HAP-1 (cell line): ENCODE measurements around the gene CDC34.
A peak's percentile ranks its signal among the peaks of the same experiment; 100 is the strongest.

Source experiments
- DNase-seq, 2 experiments: peaks; one replicate each; pipeline ENCODE4 v3.0.0-alpha.2; 2016 to 2020; ENCODE audit warnings: low spot score in 2 of 2
- H3K27me3 ChIP-seq: fragments of 250-450 bp; sonication (Bioruptor Pico); 2 replicates; pipeline ENCODE4 v1.5.1; 2020; ENCODE audit warnings: low read depth, mild to moderate bottlenecking, moderate library complexity
- H3K36me3 ChIP-seq: fragments of 250-450 bp; sonication (Bioruptor Pico); replicated peaks from 2 replicates; pipeline ENCODE4 v1.5.1; 2020; ENCODE audit warnings: mild to moderate bottlenecking
- H3K4me1 ChIP-seq: fragments of 250-450 bp; sonication (Bioruptor Pico); 2 replicates; pipeline ENCODE4 v1.5.1; 2020; ENCODE audit warnings: mild to moderate bottlenecking
- H3K4me3 ChIP-seq: fragments of 250-450 bp; sonication (Bioruptor Pico); 2 replicates; pipeline ENCODE4 v1.5.1; 2020; ENCODE audit warnings: mild to moderate bottlenecking, moderate library complexity
- H3K9me3 ChIP-seq: fragments of 250-450 bp; sonication (Bioruptor Pico); 2 replicates; pipeline ENCODE4 v1.5.1; 2020; ENCODE audit warnings: mild to moderate bottlenecking, moderate library complexity
- in situ Hi-C: fragments of 300-500 bp; cut with MboI; formaldehyde crosslinking; loops from 3 replicates; pipeline ENCODE4 v1.14.3; 2020; ENCODE audit warnings: low sequenced_read_pairs, inconsistent platforms, mixed read lengths

CDC34 gene, protein sequence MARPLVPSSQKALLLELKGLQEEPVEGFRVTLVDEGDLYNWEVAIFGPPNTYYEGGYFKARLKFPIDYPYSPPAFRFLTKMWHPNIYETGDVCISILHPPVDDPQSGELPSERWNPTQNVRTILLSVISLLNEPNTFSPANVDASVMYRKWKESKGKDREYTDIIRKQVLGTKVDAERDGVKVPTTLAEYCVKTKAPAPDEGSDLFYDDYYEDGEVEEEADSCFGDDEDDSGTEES

DNA sequence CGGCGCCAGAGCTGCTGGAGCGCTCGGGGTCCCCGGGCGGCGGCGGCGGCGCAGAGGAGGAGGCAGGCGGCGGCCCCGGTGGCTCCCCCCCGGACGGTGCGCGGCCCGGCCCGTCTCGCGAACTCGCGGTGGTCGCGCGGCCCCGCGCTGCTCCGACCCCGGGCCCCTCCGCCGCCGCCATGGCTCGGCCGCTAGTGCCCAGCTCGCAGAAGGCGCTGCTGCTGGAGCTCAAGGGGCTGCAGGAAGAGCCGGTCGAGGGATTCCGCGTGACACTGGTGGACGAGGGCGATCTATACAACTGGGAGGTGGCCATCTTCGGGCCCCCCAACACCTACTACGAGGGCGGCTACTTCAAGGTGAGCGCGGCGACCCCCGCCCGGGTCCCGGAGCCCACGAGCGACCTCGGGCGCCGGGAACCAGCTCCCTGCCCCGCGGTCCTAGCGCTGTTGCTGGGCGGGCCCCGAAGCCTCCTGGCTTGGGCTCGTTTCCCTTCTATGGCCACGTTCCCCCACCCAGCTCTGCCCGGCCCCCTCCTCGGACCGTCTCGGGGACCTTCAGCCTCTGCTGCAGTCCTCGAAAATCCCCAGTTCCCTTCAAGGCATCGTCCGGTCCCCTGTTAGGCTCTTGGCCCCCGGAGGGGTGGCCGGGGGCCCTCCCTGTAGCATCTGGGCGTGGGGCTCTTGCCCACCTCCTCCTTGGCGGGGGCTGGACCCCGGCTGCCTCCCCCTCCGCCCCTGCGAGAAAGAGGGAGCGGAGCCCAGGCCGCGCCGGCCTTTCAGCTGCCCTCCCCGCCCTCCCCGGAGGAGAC lies at the start of gene CDC34:
CDC34 (plus strand) TSS at position 8 of the 808 bp plus-strand sequence; CDS start at position 180, 172 bp downstream.
- H3K9me3 ChIP-seq, result no peaks in the 10 kb centered on the region
- in situ Hi-C loops, result no loop called here
- no peaks in the 10 kb centered on the region for H3K27me3 ChIP-seq
- no peak for DNase-seq
- peaks cover 31% of the 10 kb centered on the region for H3K36me3 ChIP-seq
- peaks cover 9% of the 10 kb centered on the region for H3K4me1 ChIP-seq
- H3K4me3 ChIP-seq, result peak within 1 kb of the TSS; percentile 96

DNA sequence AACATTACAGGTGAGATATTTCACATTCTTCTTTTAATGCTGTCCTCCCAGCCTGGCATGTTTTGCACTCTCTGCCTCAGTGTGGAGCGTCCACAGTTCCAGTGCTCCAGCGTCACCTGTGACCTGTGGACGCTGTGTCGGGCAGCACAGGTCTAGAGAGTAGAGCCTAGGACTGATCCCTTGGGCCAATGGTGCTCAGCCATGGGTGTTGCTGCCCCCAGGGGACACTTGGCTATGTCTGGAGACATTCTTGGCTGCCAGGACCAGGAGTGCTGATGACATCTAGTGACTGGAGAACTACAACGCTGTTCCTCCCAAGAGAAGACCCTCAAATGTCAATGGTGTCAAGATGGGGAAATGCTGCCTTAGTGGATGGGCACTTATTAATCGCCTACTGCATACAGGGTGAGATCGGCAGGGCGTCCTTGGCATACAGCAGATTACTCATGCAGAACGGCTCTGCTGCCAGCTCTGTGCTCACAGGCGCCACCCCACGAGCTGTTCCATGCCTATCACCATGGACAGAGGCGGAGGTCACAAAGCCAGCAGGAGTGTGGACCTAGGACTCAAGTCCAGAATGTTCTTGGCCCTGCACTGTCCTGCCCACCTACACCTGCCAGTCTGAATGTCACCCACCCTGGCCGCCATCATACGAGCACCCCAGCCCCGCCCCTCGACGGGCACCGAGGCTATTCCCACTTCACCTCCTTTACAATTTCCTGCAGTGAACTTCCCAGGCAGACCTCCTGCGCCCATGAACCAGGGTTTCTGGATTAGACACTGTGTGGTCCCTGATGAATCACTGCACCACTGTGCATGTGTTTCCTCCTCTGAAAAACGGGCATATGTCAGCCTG lies 49.1 kb upstream of the CDC34 start:
- no peaks in the 10 kb centered on the region for H3K36me3 ChIP-seq
- no peak for DNase-seq
- H3K9me3 ChIP-seq, result no peaks in the 10 kb centered on the region
- in situ Hi-C loops, result no loop called here
- peaks cover 4% of the 10 kb centered on the region; the same call in 1 of the 2 replicates for H3K4me1 ChIP-seq
- H3K4me3 ChIP-seq, result no peak overlapping the region
- H3K27me3 ChIP-seq, result peaks cover 4% of the 10 kb centered on the region; the same call in 1 of the 2 replicates

DNA sequence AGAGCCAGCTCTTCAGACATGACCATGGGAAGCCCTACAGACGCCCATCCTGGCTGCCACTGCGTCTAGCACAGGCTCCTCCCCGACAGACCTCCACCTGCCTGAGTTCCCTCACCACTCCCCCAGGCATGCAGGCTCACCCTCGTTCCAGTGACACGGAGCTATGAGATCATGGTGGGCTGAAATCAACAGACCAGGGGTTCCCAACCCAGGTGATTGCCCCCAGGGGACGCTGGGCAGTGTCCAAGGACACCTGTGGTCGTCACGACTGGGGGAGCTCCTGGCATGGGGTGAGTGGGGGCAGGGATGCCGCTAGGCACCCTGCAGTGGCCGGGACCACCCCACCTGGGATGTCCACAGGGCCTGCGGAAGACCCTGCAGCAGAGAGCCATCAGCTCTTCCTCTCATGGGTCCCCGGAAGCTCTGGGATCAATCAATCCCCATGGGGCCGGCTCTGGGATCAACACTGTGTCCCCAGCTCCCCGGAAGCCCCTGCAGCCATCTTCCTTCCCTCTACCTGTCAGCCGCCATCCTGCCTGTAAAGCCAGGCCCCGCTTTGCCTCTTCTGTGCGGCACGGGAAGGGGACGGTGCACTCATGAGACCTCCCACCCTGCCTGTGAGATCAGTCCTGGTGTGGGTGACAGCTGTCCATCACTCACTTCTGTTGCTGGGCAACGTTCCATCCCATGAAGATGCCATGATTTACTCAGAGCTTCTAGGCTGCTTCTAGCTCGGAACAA lies 48.1 kb upstream of the CDC34 start:
- Histone ChIP-seq H3K4me3 (no peak overlapping the region), H3K4me1 (peaks cover 4% of the 10 kb centered on the region; the same call in 1 of the 2 replicates), H3K9me3 (no peaks in the 10 kb centered on the region), H3K27me3 (peaks cover 4% of the 10 kb centered on the region; the same call in 1 of the 2 replicates), H3K36me3 (peaks cover 1% of the 10 kb centered on the region; the same call in 1 of the 2 replicates)
- DNase-seq, result no peak
- in situ Hi-C loops, result no loop called here

DNA sequence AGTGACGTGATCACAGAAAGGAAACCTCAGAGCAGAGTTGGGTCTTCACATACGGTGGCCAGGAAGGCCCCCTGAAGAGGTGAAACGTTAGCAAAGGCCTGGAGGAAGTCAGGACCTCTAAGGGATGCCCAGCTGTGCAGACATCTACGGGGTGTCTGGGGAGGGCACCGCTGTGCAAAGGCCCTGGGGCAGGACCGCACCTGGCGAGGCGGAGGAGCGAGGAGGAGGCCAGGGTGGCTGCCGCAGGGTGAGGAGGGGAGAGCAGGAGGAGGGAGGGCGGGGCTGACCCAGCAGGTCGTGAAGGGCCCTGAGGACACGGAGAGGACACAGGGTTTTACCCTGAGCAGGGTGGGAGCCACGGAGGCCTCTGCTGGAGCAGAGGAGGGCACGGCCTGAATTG lies 47.1 kb upstream of the CDC34 start:
- peak in 1 of 2 experiments; percentile 10 for DNase-seq
- in situ Hi-C loops, result no loop called here
- Histone ChIP-seq H3K4me3 (no peak overlapping the region), H3K27me3 (peaks cover 4% of the 10 kb centered on the region; the same call in 1 of the 2 replicates), H3K4me1 (peaks cover 4% of the 10 kb centered on the region; the same call in 1 of the 2 replicates), H3K9me3 (no peaks in the 10 kb centered on the region), H3K36me3 (peaks cover 4% of the 10 kb centered on the region; the same call in 1 of the 2 replicates)

GRCh38 chr19:485077-485476 lies 46.5 kb upstream of the CDC34 start:
- Histone ChIP-seq H3K9me3 (no peaks in the 10 kb centered on the region), H3K4me1 (peaks cover 5% of the 10 kb centered on the region; the same call in 1 of the 2 replicates), H3K4me3 (no peak overlapping the region), H3K27me3 (peaks cover 4% of the 10 kb centered on the region; the same call in 1 of the 2 replicates), H3K36me3 (peaks cover 4% of the 10 kb centered on the region; the same call in 1 of the 2 replicates)
- in situ Hi-C loops, result no loop called here
- no peak for DNase-seq

- in situ Hi-C loops, result no loop called here
Observed at GRCh38 chr19:485583-486236, 45.9 kb upstream of the CDC34 start.

GRCh38 chr19:488505-489417 lies 42.8 kb upstream of the CDC34 start:
- H3K36me3 ChIP-seq, result peaks cover 4% of the 10 kb centered on the region; the same call in 1 of the 2 replicates
- DNase-seq, result peak; percentile 91 to 97
- H3K4me1 ChIP-seq, result peaks cover 5% of the 10 kb centered on the region; the same call in 1 of the 2 replicates
- H3K4me3 ChIP-seq, result peak overlapping the region; percentile 89
- no peaks in the 10 kb centered on the region for H3K9me3 ChIP-seq
- in situ Hi-C loops, result no loop called here
- H3K27me3 ChIP-seq, result peaks cover 4% of the 10 kb centered on the region; the same call in 1 of the 2 replicates

More at GRCh38 chr19:485583-486236, 45.9 kb upstream of the CDC34 start:
- no peak overlapping the region for H3K4me3 ChIP-seq
- no peak for DNase-seq
- peaks cover 5% of the 10 kb centered on the region; the same call in 1 of the 2 replicates for H3K4me1 ChIP-seq
- no peaks in the 10 kb centered on the region for H3K9me3 ChIP-seq
- peaks cover 4% of the 10 kb centered on the region; the same call in 1 of the 2 replicates for H3K27me3 ChIP-seq
- peaks cover 4% of the 10 kb centered on the region; the same call in 1 of the 2 replicates for H3K36me3 ChIP-seq

DNA sequence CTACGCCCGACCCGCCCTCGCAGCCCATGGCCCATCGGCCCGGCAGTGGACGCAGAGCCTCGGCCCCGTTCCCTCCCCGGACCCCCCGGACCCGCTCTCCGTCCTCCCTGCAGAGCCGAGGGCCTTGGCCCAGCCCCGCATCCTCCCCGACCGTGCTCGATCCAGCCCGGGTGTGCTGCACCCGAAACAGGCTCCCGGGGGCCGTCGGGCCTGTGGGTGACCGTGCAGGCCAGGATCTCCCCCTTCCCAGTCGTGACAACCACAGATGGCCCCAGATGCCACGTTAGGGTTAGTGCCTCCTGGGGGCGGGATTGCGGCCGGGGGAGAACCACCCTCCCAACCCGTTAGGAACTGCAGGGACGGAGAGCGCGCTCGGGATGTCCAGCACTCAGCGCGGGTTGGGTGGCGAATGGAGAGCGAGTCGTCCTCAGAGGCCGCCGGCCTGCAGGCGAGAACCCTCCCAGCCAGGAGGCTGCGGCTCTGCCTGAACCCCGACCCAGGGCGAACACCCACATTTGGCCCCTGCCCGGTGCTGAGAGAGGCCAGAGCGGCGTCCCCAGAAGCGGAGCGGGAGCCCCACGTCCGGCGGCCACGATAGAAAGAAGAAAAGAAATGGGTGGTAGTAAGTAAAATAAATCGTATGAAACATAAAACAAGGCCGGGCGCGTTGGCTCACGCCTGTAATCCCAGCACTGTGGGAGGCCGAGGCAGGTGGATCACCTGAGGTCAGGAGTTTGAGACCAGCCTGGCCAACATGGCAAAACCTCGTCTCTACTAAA lies 42.0 kb upstream of the CDC34 start:
- in situ Hi-C loops, result no loop called here
- peaks cover 4% of the 10 kb centered on the region; the same call in 1 of the 2 replicates for H3K27me3 ChIP-seq
- peaks cover 4% of the 10 kb centered on the region; the same call in 1 of the 2 replicates for H3K36me3 ChIP-seq
- no peaks in the 10 kb centered on the region for H3K9me3 ChIP-seq
- peaks cover 5% of the 10 kb centered on the region; the same call in 1 of the 2 replicates for H3K4me1 ChIP-seq
- peak in 1 of 2 experiments; percentile 52 for DNase-seq
- H3K4me3 ChIP-seq, result peak overlapping the region; percentile 89

GRCh38 chr19:491146-491741 lies 40.3 kb upstream of the CDC34 start:
- DNase-seq, result peak; percentile 2 to 50
- H3K27me3 ChIP-seq, result no peaks in the 10 kb centered on the region
- no peaks in the 10 kb centered on the region for H3K9me3 ChIP-seq
- peaks cover 4% of the 10 kb centered on the region; the same call in 1 of the 2 replicates for H3K36me3 ChIP-seq
- in situ Hi-C loops, result no loop called here
- peaks cover 5% of the 10 kb centered on the region; the same call in 1 of the 2 replicates for H3K4me1 ChIP-seq
- no peak overlapping the region for H3K4me3 ChIP-seq

DNA sequence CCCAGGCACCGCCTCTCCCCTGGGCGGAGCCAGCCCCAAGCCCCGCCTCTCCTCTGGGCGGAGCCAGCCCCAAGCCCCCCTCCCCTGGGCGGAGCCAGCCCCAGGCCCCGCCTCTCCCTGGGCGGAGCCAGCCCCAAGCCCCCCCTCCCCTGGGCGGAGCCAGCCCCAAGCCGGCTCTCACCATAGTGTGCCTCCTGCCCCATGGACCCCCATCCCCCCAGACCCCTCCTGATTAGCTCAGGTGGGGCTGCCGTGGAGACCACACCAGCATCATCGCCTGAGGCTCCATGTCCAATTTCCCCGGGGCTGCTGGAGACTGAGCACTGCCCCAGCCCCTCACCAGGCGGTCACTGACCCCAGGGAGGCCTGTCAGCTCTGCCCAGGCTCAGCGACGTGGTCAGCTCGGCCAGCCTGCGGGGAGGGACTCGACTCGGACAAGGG lies 39.4 kb upstream of the CDC34 start:
- Histone ChIP-seq H3K9me3 (no peaks in the 10 kb centered on the region), H3K4me3 (no peak overlapping the region)
- in situ Hi-C loops, result no loop called here

More for the DNA sequence above, 39.4 kb upstream of the CDC34 start:
- peaks cover 4% of the 10 kb centered on the region; the same call in 1 of the 2 replicates for H3K36me3 ChIP-seq
- H3K27me3 ChIP-seq, result no peaks in the 10 kb centered on the region
- H3K4me1 ChIP-seq, result peaks cover 5% of the 10 kb centered on the region; the same call in 1 of the 2 replicates
- peak in 1 of 2 experiments; percentile 42 for DNase-seq
